Measurements from ENCODE around the gene TARBP1. TPM values are rescaled to one million over a fixed set of nuclear protein-coding genes. Genes with fewer than 3 reads are reported as not detected.

The TARBP1 gene
- total and polyA plus RNA-seq, 2 of the 8 experiments (the other 6 are each of a cell fraction or from before 2014, with no cell fraction given), result 21.9 to 32.3 TPM

DNA sequence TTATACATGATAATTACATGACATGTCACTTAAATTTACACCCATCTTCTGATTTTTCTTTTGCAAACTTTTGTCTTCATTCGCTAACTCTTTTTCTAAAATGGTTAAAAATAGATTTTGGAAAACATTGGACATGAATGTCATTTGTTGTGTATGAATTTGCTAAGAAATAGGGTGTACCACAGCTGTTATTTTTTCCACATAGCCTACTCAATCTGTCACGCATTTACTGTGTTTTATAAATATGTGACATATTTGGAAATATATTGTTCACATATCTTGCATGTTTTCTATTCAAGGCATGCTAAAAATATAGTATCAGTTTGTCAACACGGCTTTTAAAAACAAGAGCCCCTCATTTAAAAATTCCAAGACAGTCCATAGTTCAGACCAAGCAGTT lies 47.9 kb upstream of the TARBP1 start (continued):
- TF ChIP-seq KDM1A (IDR thresholded peaks at IDR 0.05; ENCODE audit: borderline replicate concordance, low read length), result no peak
- TF ChIP-seq CTBP2 (IDR thresholded peaks at IDR 0.05; ENCODE audit: borderline replicate concordance, insufficient read depth, insufficient read length, low read length), result no peak
- TF ChIP-seq CEBPB (IDR thresholded peaks at IDR 0.05; ENCODE audit: low read depth, low read length), result no peak
- no peak for TF ChIP-seq BCL11A (IDR thresholded peaks at IDR 0.05; ENCODE audit: low read depth in 2 of 2, low read length in 2 of 2)
- no peak for TF ChIP-seq SRF (IDR thresholded peaks at IDR 0.05; ENCODE audit: low read depth, low read length)
- TF ChIP-seq, protein P1, sequence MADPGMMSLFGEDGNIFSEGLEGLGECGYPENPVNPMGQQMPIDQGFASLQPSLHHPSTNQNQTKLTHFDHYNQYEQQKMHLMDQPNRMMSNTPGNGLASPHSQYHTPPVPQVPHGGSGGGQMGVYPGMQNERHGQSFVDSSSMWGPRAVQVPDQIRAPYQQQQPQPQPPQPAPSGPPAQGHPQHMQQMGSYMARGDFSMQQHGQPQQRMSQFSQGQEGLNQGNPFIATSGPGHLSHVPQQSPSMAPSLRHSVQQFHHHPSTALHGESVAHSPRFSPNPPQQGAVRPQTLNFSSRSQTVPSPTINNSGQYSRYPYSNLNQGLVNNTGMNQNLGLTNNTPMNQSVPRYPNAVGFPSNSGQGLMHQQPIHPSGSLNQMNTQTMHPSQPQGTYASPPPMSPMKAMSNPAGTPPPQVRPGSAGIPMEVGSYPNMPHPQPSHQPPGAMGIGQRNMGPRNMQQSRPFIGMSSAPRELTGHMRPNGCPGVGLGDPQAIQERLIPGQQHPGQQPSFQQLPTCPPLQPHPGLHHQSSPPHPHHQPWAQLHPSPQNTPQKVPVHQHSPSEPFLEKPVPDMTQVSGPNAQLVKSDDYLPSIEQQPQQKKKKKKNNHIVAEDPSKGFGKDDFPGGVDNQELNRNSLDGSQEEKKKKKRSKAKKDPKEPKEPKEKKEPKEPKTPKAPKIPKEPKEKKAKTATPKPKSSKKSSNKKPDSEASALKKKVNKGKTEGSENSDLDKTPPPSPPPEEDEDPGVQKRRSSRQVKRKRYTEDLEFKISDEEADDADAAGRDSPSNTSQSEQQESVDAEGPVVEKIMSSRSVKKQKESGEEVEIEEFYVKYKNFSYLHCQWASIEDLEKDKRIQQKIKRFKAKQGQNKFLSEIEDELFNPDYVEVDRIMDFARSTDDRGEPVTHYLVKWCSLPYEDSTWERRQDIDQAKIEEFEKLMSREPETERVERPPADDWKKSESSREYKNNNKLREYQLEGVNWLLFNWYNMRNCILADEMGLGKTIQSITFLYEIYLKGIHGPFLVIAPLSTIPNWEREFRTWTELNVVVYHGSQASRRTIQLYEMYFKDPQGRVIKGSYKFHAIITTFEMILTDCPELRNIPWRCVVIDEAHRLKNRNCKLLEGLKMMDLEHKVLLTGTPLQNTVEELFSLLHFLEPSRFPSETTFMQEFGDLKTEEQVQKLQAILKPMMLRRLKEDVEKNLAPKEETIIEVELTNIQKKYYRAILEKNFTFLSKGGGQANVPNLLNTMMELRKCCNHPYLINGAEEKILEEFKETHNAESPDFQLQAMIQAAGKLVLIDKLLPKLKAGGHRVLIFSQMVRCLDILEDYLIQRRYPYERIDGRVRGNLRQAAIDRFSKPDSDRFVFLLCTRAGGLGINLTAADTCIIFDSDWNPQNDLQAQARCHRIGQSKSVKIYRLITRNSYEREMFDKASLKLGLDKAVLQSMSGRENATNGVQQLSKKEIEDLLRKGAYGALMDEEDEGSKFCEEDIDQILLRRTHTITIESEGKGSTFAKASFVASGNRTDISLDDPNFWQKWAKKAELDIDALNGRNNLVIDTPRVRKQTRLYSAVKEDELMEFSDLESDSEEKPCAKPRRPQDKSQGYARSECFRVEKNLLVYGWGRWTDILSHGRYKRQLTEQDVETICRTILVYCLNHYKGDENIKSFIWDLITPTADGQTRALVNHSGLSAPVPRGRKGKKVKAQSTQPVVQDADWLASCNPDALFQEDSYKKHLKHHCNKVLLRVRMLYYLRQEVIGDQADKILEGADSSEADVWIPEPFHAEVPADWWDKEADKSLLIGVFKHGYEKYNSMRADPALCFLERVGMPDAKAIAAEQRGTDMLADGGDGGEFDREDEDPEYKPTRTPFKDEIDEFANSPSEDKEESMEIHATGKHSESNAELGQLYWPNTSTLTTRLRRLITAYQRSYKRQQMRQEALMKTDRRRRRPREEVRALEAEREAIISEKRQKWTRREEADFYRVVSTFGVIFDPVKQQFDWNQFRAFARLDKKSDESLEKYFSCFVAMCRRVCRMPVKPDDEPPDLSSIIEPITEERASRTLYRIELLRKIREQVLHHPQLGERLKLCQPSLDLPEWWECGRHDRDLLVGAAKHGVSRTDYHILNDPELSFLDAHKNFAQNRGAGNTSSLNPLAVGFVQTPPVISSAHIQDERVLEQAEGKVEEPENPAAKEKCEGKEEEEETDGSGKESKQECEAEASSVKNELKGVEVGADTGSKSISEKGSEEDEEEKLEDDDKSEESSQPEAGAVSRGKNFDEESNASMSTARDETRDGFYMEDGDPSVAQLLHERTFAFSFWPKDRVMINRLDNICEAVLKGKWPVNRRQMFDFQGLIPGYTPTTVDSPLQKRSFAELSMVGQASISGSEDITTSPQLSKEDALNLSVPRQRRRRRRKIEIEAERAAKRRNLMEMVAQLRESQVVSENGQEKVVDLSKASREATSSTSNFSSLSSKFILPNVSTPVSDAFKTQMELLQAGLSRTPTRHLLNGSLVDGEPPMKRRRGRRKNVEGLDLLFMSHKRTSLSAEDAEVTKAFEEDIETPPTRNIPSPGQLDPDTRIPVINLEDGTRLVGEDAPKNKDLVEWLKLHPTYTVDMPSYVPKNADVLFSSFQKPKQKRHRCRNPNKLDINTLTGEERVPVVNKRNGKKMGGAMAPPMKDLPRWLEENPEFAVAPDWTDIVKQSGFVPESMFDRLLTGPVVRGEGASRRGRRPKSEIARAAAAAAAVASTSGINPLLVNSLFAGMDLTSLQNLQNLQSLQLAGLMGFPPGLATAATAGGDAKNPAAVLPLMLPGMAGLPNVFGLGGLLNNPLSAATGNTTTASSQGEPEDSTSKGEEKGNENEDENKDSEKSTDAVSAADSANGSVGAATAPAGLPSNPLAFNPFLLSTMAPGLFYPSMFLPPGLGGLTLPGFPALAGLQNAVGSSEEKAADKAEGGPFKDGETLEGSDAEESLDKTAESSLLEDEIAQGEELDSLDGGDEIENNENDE (IDR thresholded peaks at IDR 0.05; ENCODE audit: insufficient replicate concordance, low read length), result no peak
- TF ChIP-seq RXRA (IDR thresholded peaks at IDR 0.05; ENCODE audit: insufficient read depth, low read depth, low read length), result no peak
